ENCODE results near the gene MTMR1.

The MTMR1 gene

DNA sequence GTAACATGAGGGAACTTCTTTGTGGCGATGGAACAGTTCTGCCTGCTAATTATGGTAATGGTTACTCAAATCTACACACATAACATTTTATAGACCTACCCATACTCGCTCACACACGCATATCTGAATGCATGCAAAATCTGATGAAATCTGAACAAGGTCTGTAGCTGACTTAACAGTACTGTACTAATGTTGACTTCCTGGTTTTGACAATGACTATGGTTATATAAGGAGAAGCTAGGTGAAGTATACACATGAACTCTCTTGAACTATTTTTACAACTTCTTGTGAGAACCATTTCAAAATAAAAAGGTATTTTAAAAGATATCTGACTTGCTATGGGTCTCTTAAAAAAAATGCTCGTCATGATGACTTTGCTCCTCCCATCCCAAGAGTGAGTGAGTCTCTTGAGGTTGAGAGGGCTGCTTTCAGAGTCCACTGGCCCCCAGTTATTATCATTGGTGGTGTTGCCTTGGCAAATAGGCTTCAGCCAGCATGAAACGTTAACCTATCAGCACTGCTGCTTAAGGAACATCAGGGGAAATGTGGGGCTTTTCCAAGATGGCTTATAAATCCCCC lies 99.8 kb downstream of the MTMR1 start:
- no peak for DNase-seq

DNA sequence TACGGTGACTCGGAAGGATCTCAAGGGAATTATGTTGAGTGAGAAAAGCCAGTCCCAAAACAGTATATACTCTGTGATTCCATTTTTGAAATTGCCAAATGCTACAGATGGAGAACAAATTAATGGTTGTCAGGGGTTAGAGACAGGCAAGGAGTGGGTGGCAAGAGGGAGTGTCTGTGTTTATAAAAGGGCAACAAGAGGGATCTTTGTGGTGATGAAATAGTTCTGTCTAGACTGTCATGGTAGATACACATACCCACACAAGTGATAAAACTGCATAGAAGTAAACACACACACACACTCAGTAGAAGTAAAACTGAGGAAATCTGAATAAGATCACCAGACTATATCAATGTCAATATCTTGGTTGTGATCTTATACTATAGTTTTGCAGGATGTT lies 112.5 kb downstream of the MTMR1 start:
- no peak for DNase-seq

DNA sequence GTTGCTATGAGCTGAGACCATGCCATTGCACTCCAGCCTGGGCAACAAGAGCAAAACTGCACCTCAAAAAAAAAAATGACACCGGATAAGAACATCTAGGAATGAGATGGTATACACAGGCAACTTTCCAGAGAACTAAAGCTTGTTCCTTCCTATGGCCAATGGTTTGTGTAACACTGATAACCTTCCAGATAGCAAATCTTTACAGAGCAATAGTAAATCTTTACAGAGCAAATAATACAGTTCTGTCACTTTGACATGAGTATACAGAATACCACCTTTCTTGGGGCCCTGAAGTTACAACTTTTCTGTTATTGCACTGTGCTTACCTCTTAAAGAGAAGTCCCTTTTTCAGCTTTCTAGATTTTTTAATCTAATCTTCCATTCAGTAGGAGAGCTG lies 113.6 kb downstream of the MTMR1 start:
- DNase-seq, result no peak

DNA sequence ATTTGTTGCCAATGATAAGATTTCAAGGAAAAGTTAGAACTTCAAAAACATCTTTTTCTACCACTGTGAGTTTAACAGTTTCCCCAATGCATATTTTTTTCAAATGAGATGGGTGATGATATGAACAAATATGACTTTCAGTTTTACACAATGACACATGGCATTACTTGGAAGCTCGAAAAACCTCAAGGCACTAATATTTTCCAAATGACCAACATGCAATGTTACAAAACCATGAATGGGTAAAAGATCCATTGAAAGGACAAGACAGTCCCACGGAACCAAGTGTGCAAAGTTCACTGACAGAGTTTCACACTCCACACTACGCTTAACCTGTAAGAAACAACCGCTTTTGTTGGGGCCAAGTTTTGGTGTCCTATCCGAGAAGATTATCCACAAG lies 120.7 kb downstream of the MTMR1 start:
- DNase-seq, result no peak
